EL (cell line): ENCODE results near the gene DAP.
"Not testable (repeated sequence)": the region's sequence is repeated elsewhere in the genome, so short reads cannot be mapped to it uniquely, and the experiment has no call there.

ENCODE experiments used
- DNase-seq: peaks from one replicate; pipeline ENCODE4 v3.0.0-alpha.2; 2016

Gene DAP

GRCh38 chr5:10761185-10761932 lies at the start of gene DAP:
TSS of gene DAP (minus strand) at chr5:10761234. CDS start at chr5:10761068, 166 bp downstream.
- peak; percentile 87 for DNase-seq

- DNase-seq: no peak
Observed at GRCh38 chr5:10808347-10809226, 47.6 kb upstream of the DAP start.

- no peak for DNase-seq
Observed at GRCh38 chr5:10801931-10802666, 41.1 kb upstream of the DAP start.

GRCh38 chr5:10800852-10801251 lies 39.8 kb upstream of the DAP start:
- no peak for DNase-seq

- DNase-seq: peak; percentile 42
Observed at GRCh38 chr5:10797261-10797660, 36.2 kb upstream of the DAP start.

- DNase-seq: no peak
Observed at GRCh38 chr5:10793785-10794184, 32.8 kb upstream of the DAP start.

GRCh38 chr5:10792336-10792735 lies 31.3 kb upstream of the DAP start:
- no peak for DNase-seq

GRCh38 chr5:10789726-10790125 lies 28.7 kb upstream of the DAP start:
- DNase-seq: peak; percentile 72

GRCh38 chr5:10789021-10789420 lies 28.0 kb upstream of the DAP start:
- peak; percentile 87 for DNase-seq

GRCh38 chr5:10788358-10788757 lies 27.3 kb upstream of the DAP start:
- DNase-seq: no peak

- DNase-seq: no peak
Observed at GRCh38 chr5:10786835-10787234, 25.8 kb upstream of the DAP start.

- DNase-seq: not testable (repeated sequence)
Observed at GRCh38 chr5:10780208-10780607, 19.2 kb upstream of the DAP start.

- DNase-seq: no peak
Observed at GRCh38 chr5:10779592-10779991, 18.6 kb upstream of the DAP start.

- no peak for DNase-seq
Observed at GRCh38 chr5:10778179-10778910, 17.3 kb upstream of the DAP start.

GRCh38 chr5:10775646-10776045 lies 14.6 kb upstream of the DAP start:
- DNase-seq: no peak

GRCh38 chr5:10772901-10773585 lies 12.0 kb upstream of the DAP start:
- DNase-seq: no peak

- DNase-seq: no peak
Observed at GRCh38 chr5:10768328-10768899, 7.4 kb upstream of the DAP start.

GRCh38 chr5:10762776-10763500 lies 1.9 kb upstream of the DAP start:
- no peak for DNase-seq

GRCh38 chr5:10761933-10762775 lies 1.1 kb upstream of the DAP start:
- no peak for DNase-seq

- DNase-seq: no peak
Observed at GRCh38 chr5:10760921-10761184, 181 bp downstream of the DAP start.
